ENCODE data around the gene PRSS38. TPM values are rescaled to one million over a fixed set of nuclear protein-coding genes. Genes with fewer than 3 reads are reported as not detected.

Gene PRSS38
- total RNA-seq, 1 experiment from 2014 or later, result not detected

DNA sequence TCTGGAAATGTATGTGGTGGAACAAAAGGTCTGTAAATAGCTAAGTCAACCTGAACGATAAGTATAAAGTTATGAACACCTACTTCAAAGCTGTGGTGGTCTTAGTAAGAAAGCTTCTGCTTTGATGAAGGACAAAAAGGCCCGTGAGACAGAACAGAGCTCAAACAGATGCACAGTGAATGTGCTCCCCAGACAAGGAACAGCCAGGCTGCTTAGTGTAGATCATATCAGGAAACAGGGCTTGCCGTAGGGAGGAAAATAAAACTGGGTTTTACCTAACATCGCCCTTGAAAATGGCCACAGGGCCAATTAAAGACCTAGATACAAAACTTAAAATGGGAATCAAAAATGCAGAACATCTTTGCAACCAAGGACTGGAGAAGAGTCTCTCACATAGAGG is 40.2 kb downstream of the PRSS38 start:
- no peak overlapping the region for H3K4me2 ChIP-seq (ENCODE audit: low read length)
- no peaks in the 10 kb centered on the region for H3K9me3 ChIP-seq (ENCODE audit: control insufficient read depth in 1 of 2, insufficient read depth in 1 of 2, low read depth in 1 of 2, low read length in 2 of 2)
- ATAC-seq, result no peak
- no peak overlapping the region for H3K9ac ChIP-seq (ENCODE audit: low read length)
- H3K4me1 ChIP-seq (ENCODE audit: control insufficient read depth in 1 of 2, insufficient read depth in 2 of 2, low read length in 2 of 2), result no peaks in the 10 kb centered on the region
- no peaks in the 10 kb centered on the region for H3K27me3 ChIP-seq (ENCODE audit: insufficient read depth, low read length)
- H3K36me3 ChIP-seq (ENCODE audit: control insufficient read depth in 1 of 2, insufficient read depth in 2 of 2, low read length in 2 of 2), result no peaks in the 10 kb centered on the region
- ChIA-PET POLR2A (no interaction called here), RAD21 (ENCODE audit: low non-redundant PET in 1 of 2, low total read pairs in 2 of 2, uncharacterized antibody in 2 of 2, unreplicated experiment in 2 of 2) (no interaction called here), CTCF (no interaction called here)
- H3K79me2 ChIP-seq (ENCODE audit: insufficient read depth, low read length), result no peaks in the 10 kb centered on the region
- intact Hi-C loops (cut with micrococcal nuclease), result no loop called here
- H2AFZ ChIP-seq (ENCODE audit: low read depth, low read length, poor library complexity, severe bottlenecking), result no peak overlapping the region
- no peaks in the 10 kb centered on the region for H3K9me2 ChIP-seq (ENCODE audit: insufficient read depth)
- TF ChIP-seq JUND (IDR thresholded peaks at IDR 0.05) (no peak), SRF (IDR thresholded peaks at IDR 0.05; ENCODE audit: low read depth) (no peak), TCF7L2 (IDR thresholded peaks at IDR 0.05; ENCODE audit: borderline replicate concordance, extremely low read depth, insufficient read depth, insufficient read length) (no peak), ZNF274 (IDR thresholded peaks at IDR 0.05; ENCODE audit: low read depth, low read length) (no peak)
- H3K4me3 ChIP-seq (replicated peaks in 1 of 2; ENCODE audit: low read depth in 1 of 2, low read length in 2 of 2), result no peak overlapping the region
- BruUV-seq (replicated peaks), result no TSS peak
- no peak for DNase-seq (ENCODE audit: low read depth, low spot score)
- H3K27ac ChIP-seq (ENCODE audit: low read depth, low read length), result no peak overlapping the region
- H4K20me1 ChIP-seq (ENCODE audit: insufficient read depth), result no peaks in the 10 kb centered on the region

GRCh38 chr1:227856147-227856858 is 40.8 kb downstream of the PRSS38 start:
- intact Hi-C loops (cut with micrococcal nuclease), result no loop called here

More at GRCh38 chr1:227856147-227856858, 40.8 kb downstream of the PRSS38 start:
- Histone ChIP-seq H3K27ac (ENCODE audit: low read depth, low read length) (no peak overlapping the region), H3K4me2 (ENCODE audit: low read length) (no peak overlapping the region), H2AFZ (ENCODE audit: low read depth, low read length, poor library complexity, severe bottlenecking) (no peak overlapping the region), H3K4me1 (ENCODE audit: control insufficient read depth in 1 of 2, insufficient read depth in 2 of 2, low read length in 2 of 2) (no peaks in the 10 kb centered on the region), H3K9ac (ENCODE audit: low read length) (no peak overlapping the region), H3K9me3 (ENCODE audit: control insufficient read depth in 1 of 2, insufficient read depth in 1 of 2, low read depth in 1 of 2, low read length in 2 of 2) (no peaks in the 10 kb centered on the region), H3K27me3 (ENCODE audit: insufficient read depth, low read length) (no peaks in the 10 kb centered on the region), H3K4me3 (replicated peaks in 1 of 2; ENCODE audit: low read depth in 1 of 2, low read length in 2 of 2) (no peak overlapping the region), H4K20me1 (ENCODE audit: insufficient read depth) (no peaks in the 10 kb centered on the region), H3K36me3 (ENCODE audit: control insufficient read depth in 1 of 2, insufficient read depth in 2 of 2, low read length in 2 of 2) (no peaks in the 10 kb centered on the region), H3K79me2 (ENCODE audit: insufficient read depth, low read length) (no peaks in the 10 kb centered on the region), H3K9me2 (ENCODE audit: insufficient read depth) (no peaks in the 10 kb centered on the region)
- TF ChIP-seq ELF1 (IDR thresholded peaks at IDR 0.05; ENCODE audit: borderline replicate concordance, low read depth) (no peak), EGR1 (IDR thresholded peaks at IDR 0.05; ENCODE audit: low read depth) (no peak), ZNF274 (IDR thresholded peaks at IDR 0.05; ENCODE audit: low read depth, low read length) (no peak), SP1 (IDR thresholded peaks at IDR 0.05; ENCODE audit: low read depth) (no peak), FOSL1 (IDR thresholded peaks at IDR 0.05; ENCODE audit: low read depth) (no peak)
- TF ChIP-seq, protein P1, sequence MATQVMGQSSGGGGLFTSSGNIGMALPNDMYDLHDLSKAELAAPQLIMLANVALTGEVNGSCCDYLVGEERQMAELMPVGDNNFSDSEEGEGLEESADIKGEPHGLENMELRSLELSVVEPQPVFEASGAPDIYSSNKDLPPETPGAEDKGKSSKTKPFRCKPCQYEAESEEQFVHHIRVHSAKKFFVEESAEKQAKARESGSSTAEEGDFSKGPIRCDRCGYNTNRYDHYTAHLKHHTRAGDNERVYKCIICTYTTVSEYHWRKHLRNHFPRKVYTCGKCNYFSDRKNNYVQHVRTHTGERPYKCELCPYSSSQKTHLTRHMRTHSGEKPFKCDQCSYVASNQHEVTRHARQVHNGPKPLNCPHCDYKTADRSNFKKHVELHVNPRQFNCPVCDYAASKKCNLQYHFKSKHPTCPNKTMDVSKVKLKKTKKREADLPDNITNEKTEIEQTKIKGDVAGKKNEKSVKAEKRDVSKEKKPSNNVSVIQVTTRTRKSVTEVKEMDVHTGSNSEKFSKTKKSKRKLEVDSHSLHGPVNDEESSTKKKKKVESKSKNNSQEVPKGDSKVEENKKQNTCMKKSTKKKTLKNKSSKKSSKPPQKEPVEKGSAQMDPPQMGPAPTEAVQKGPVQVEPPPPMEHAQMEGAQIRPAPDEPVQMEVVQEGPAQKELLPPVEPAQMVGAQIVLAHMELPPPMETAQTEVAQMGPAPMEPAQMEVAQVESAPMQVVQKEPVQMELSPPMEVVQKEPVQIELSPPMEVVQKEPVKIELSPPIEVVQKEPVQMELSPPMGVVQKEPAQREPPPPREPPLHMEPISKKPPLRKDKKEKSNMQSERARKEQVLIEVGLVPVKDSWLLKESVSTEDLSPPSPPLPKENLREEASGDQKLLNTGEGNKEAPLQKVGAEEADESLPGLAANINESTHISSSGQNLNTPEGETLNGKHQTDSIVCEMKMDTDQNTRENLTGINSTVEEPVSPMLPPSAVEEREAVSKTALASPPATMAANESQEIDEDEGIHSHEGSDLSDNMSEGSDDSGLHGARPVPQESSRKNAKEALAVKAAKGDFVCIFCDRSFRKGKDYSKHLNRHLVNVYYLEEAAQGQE (IDR thresholded peaks at IDR 0.05; ENCODE audit: low read depth), result no peak
- ChIA-PET RAD21 (ENCODE audit: low non-redundant PET in 1 of 2, low total read pairs in 2 of 2, uncharacterized antibody in 2 of 2, unreplicated experiment in 2 of 2) (no interaction called here), POLR2A (no interaction called here), CTCF (no interaction called here)
- no TSS peak for BruUV-seq (replicated peaks)
- no peak for DNase-seq (ENCODE audit: low read depth, low spot score)
- ATAC-seq, result no peak
